H7 (cell line): ENCODE data around the gene ZNF124. TPM values are rescaled to one million over a fixed set of nuclear protein-coding genes. Genes with fewer than 3 reads are reported as not detected.
"Not testable (repeated sequence)": the region's sequence is repeated elsewhere in the genome, so short reads cannot be mapped to it uniquely, and the experiment has no call there.

ENCODE experiments used
- DNase-seq: peaks from one replicate; pipeline ENCODE4 v3.0.0; 2012
- H3K27me3 ChIP-seq: 2 replicates; pipeline ENCODE4 v1.6.0; 2011; ENCODE audit warnings: mild to moderate bottlenecking, low read length; ENCODE audit not compliant: control insufficient read depth, insufficient read depth
- H3K36me3 ChIP-seq: replicated peaks from 2 replicates; pipeline ENCODE4 v1.5.1; 2011; ENCODE audit warnings: low read length; ENCODE audit not compliant: control insufficient read depth, insufficient read depth
- H3K4me3 ChIP-seq: 2 replicates; pipeline ENCODE4 v1.5.1; 2011; ENCODE audit warnings: low read depth, mild to moderate bottlenecking, control low read depth, low read length, moderate library complexity; ENCODE audit not compliant: insufficient read depth
- total RNA-seq: library from RNA; depleted of rRNA; stranded (reverse); fragments of >200 nt; shearing (Covaris generic); gene quantifications from 2 replicates; pipeline ENCODE4 v1.2.3, GENCODE V29; 2014

The ZNF124 gene
- total RNA-seq, 1 experiment from 2014 or later = 50.3 TPM

- no peak for DNase-seq
- no peaks in the 10 kb centered on the region for H3K27me3 ChIP-seq
- peaks cover 5% of the 10 kb centered on the region; the same call in 1 of the 2 replicates for H3K36me3 ChIP-seq
- H3K4me3 ChIP-seq = no peak overlapping the region
Measured at GRCh38 chr1:247189981-247190798, 18.4 kb upstream of the ZNF124 start.

DNA sequence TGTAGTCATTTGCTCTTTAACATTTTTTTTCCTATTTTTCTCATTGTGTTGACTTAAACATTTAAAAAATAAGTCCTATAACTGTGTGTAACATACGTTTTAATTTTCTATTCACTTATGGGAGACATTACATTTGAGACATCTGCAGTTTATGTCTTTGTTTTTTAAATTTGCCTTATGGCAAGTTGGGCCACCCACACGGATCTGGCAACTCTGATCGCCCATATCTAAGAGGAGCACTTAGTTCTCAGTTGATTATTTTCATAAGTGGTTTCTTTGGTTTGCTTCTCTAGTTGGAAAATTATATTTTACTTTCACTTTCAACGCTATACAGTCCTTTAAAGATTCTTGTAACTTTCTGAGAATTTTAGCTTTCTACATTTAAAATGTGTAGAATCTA lies 13.8 kb upstream of the ZNF124 start:
- DNase-seq = no peak
- H3K27me3 ChIP-seq = no peaks in the 10 kb centered on the region
- peaks cover 4% of the 10 kb centered on the region; the same call in 1 of the 2 replicates for H3K36me3 ChIP-seq
- H3K4me3 ChIP-seq = no peak overlapping the region

GRCh38 chr1:247184254-247184653 lies 12.4 kb upstream of the ZNF124 start:
- no peaks in the 10 kb centered on the region for H3K36me3 ChIP-seq
- no peak overlapping the region for H3K4me3 ChIP-seq
- no peaks in the 10 kb centered on the region for H3K27me3 ChIP-seq
- no peak for DNase-seq

- Histone ChIP-seq H3K4me3 (no peak overlapping the region), H3K27me3 (no peaks in the 10 kb centered on the region), H3K36me3 (no peaks in the 10 kb centered on the region)
- no peak for DNase-seq
Measured at GRCh38 chr1:247182994-247183393, 11.2 kb upstream of the ZNF124 start.

- Histone ChIP-seq H3K27me3 (no peaks in the 10 kb centered on the region), H3K36me3 (no peaks in the 10 kb centered on the region), H3K4me3 (no peak overlapping the region)
- DNase-seq = no peak
Measured at GRCh38 chr1:247180581-247180980, 8.8 kb upstream of the ZNF124 start.

- no peak overlapping the region for H3K4me3 ChIP-seq
- DNase-seq = no peak
Measured at GRCh38 chr1:247177755-247178154, 5.9 kb upstream of the ZNF124 start.

DNA sequence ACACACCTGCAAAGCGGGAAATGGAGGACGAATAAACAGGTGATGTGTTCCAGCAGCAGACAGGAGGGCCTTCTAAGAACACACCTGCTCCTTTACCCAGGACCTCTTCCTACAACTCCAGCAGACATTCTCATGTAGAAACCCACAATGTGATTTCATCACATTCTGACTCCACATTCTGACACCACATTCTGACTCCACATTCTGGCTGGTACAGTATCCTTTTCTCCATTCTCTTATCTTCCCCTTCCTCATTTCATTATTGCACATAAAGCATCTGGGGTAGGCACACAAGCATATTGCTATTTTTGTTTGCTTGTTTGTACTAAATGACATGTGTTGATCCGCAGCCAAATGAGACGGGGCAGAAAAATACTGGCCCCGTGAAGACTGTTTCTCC lies 3.6 kb upstream of the ZNF124 start:
- no peak overlapping the region for H3K4me3 ChIP-seq

More at GRCh38 chr1:247177755-247178154, 5.9 kb upstream of the ZNF124 start:
- Histone ChIP-seq H3K36me3 (no peaks in the 10 kb centered on the region), H3K27me3 (no peaks in the 10 kb centered on the region; the same call in 1 of the 2 replicates)

GRCh38 chr1:247173431-247173830 lies 1.6 kb upstream of the ZNF124 start:
- H3K27me3 ChIP-seq = no peaks in the 10 kb centered on the region; the same call in 1 of the 2 replicates
- DNase-seq = no peak
- H3K36me3 ChIP-seq = peaks cover 1% of the 10 kb centered on the region
- no peak overlapping the region for H3K4me3 ChIP-seq

More for the DNA sequence above, 3.6 kb upstream of the ZNF124 start:
- no peak for DNase-seq
- Histone ChIP-seq H3K36me3 (no peaks in the 10 kb centered on the region), H3K27me3 (no peaks in the 10 kb centered on the region; the same call in 1 of the 2 replicates)

- no peaks in the 10 kb centered on the region; the same call in 1 of the 2 replicates for H3K27me3 ChIP-seq
- no peak overlapping the region for H3K4me3 ChIP-seq
- peaks cover 1% of the 10 kb centered on the region for H3K36me3 ChIP-seq
- DNase-seq = no peak
Measured at GRCh38 chr1:247172996-247173395, 1.2 kb upstream of the ZNF124 start.

DNA sequence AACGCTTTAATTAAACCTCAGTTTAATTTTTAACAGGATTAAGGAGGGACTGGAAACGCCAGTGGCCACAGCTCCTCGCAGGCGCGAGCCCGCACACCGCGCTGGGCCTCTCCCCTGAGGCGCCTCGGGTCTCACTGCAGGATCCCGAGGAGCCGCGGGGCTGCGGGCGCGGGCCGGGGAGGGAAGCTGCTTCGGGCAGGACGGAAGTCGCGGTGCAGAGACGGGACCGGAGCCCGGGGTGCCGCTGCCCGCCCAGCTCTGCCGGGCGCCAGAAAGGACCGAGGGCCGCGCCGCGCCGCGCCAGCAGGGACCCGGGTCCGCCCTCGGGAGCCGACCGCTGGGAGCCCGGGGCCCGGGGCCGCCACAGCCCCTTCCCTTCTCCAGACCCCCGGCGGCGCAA lies 377 bp downstream of the ZNF124 start:
- not testable (repeated sequence) for H3K4me3 ChIP-seq, H3K27me3 ChIP-seq, H3K36me3 ChIP-seq, DNase-seq

- H3K4me3 ChIP-seq = no peak overlapping the region
Measured at GRCh38 chr1:247165674-247166073, 6.1 kb downstream of the ZNF124 start.

DNA sequence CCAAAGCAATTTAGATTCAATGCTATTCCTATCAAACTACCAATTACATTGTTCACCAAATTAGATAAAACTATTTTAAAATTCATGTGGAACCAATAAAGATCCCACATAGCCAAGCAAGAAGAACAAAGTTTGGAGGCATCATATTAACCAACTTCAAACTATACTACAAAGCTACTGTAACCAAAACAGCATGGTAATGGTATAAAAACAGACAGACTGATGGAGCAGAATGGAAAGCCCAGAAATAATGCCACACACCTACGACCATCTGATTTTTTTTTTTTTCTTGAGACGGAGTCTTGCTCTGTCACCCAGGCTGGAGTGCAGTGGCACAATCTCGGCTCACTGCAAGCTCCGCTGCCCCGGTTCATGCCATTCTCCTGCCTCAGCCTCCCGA lies 7.1 kb downstream of the ZNF124 start:
- no peak overlapping the region for H3K4me3 ChIP-seq
- no peaks in the 10 kb centered on the region for H3K27me3 ChIP-seq
- no peak for DNase-seq
- H3K36me3 ChIP-seq = peaks cover 1% of the 10 kb centered on the region

More at GRCh38 chr1:247165674-247166073, 6.1 kb downstream of the ZNF124 start:
- no peaks in the 10 kb centered on the region for H3K27me3 ChIP-seq
- H3K36me3 ChIP-seq = peaks cover 1% of the 10 kb centered on the region
- no peak for DNase-seq

DNA sequence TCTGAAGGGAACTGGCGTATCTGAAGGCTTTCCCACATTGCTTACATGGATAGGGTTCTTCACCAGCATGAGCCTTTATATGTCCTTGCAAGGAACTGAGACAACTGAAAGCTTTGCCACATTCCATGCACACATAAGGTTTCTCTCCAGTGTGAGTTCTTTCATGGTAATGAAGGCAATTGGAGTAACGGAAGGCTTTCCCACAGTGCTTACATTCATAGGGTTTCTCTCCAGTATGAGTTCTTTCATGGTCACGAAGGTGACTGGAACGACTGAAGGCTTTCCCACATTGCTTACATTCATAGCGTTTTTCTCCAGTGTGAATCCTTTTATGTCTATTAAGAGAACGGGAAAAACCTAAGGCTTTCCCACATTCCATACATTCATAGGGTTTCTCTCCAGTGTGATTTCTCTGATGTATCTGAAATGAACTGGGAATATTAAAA lies 15.0 kb downstream of the ZNF124 start:
- peaks cover 19% of the 10 kb centered on the region for H3K36me3 ChIP-seq
- no peak for DNase-seq

DNA sequence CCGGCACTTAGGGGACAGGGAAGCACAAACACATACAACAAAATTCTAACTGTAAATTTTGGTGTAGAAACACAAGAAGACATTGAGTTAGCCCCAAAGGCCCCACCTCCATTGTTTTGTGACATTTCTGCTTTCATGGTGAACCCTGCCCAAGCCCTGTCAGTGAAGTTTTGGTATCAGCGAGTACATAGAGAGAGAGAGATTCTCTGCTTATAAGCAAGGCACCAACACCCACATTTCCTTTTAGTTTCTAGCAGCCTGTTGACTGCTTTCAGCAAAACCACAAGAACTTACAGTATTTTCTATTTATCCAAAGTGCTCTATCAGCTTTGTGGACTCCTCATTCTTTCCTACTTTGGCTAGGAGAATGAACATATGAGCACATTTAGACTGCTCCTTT lies 24.0 kb downstream of the ZNF124 start:
- no peak overlapping the region for H3K4me3 ChIP-seq
- DNase-seq = no peak

More for the DNA sequence above, 15.0 kb downstream of the ZNF124 start:
- Histone ChIP-seq H3K27me3 (no peaks in the 10 kb centered on the region), H3K4me3 (no peak overlapping the region)

GRCh38 chr1:247147120-247147519 lies 24.7 kb downstream of the ZNF124 start:
- not testable (repeated sequence) for DNase-seq, H3K4me3 ChIP-seq, H3K27me3 ChIP-seq, H3K36me3 ChIP-seq

More for the DNA sequence above, 24.0 kb downstream of the ZNF124 start:
- H3K36me3 ChIP-seq = peaks cover 1% of the 10 kb centered on the region
- no peaks in the 10 kb centered on the region for H3K27me3 ChIP-seq
